Measurements from ENCODE around the gene ZNF746. TPM values are rescaled to one million over a fixed set of nuclear protein-coding genes. Genes with fewer than 3 reads are reported as not detected.

ZNF746 gene
- total RNA-seq, 1 experiment from 2014 or later, result 22.0 TPM

GRCh38 chr7:149427893-149428292, 69.7 kb downstream of the ZNF746 start:
- TF ChIP-seq CTCF (IDR thresholded peaks at IDR 0.05; ENCODE audit: unreplicated experiment), result no peak
- H3K36me3 Mint-ChIP-seq (ENCODE audit: insufficient read depth, unreplicated experiment), result peaks cover 13% of the 10 kb centered on the region
- H3K4me1 Mint-ChIP-seq (ENCODE audit: insufficient read depth, unreplicated experiment), result no peaks in the 10 kb centered on the region
- intact Hi-C loops (cut with micrococcal nuclease), result no loop called here
- H3K9me3 Mint-ChIP-seq (ENCODE audit: unreplicated experiment), result no peaks in the 10 kb centered on the region
- POLR2A ChIA-PET, result no interaction called here
- no peak for DNase-seq (ENCODE audit: unreplicated experiment)
- no TSS peak for BruUV-seq (replicated peaks)
- no peak overlapping the region for H3K27ac Mint-ChIP-seq (ENCODE audit: low read depth, unreplicated experiment)
- CTCF ChIA-PET, result no interaction called here
- H3K4me3 Mint-ChIP-seq (ENCODE audit: unreplicated experiment), result no peak overlapping the region
- no peaks in the 10 kb centered on the region for H3K27me3 Mint-ChIP-seq (ENCODE audit: insufficient read depth, unreplicated experiment)

GRCh38 chr7:149427096-149427680, 70.4 kb downstream of the ZNF746 start:
- no peak overlapping the region for H3K4me3 Mint-ChIP-seq (ENCODE audit: unreplicated experiment)
- intact Hi-C loops (cut with micrococcal nuclease), result no loop called here
- no peak for TF ChIP-seq CTCF (IDR thresholded peaks at IDR 0.05; ENCODE audit: unreplicated experiment)
- no peaks in the 10 kb centered on the region for H3K4me1 Mint-ChIP-seq (ENCODE audit: insufficient read depth, unreplicated experiment)
- no TSS peak for BruUV-seq (replicated peaks)
- peaks cover 13% of the 10 kb centered on the region for H3K36me3 Mint-ChIP-seq (ENCODE audit: insufficient read depth, unreplicated experiment)
- no peaks in the 10 kb centered on the region for H3K27me3 Mint-ChIP-seq (ENCODE audit: insufficient read depth, unreplicated experiment)
- CTCF ChIA-PET, result no interaction called here
- no peak overlapping the region for H3K27ac Mint-ChIP-seq (ENCODE audit: low read depth, unreplicated experiment)
- no peaks in the 10 kb centered on the region for H3K9me3 Mint-ChIP-seq (ENCODE audit: unreplicated experiment)
- no peak for DNase-seq (ENCODE audit: unreplicated experiment)
- POLR2A ChIA-PET, result no interaction called here

DNA sequence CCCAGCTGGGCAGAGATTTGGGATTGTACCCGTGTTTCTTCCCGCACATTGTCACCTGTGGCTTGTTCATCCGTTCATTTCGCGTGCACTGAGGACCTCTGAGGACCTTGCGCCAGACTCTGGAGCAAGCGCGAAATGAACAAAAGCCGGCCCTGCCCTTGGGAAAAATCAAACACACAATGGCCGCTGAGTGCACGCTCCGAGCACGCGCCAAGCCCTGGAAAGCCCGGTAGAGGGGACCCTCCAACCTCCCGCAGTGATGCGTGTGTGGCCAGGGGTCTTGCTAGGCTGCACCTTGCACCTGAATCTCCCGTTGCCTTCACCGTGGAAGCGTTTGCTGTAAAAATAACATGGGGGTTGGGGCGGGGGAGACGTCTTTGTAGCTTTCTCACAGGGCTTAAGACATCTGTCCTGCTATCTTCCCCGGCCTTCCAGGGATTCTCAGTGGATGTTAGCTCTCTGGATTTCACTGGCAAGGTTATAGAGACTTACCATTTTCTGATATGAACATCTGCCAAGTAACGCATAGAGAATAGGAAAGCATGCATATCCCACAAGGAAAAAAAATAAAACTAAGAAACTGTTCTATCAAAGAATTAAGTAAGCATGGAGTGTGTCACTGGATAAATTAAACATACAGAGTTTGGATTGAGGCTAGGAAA, 74.0 kb downstream of the ZNF746 start:
- no peak overlapping the region for H3K4me3 Mint-ChIP-seq (ENCODE audit: unreplicated experiment)
- H3K36me3 Mint-ChIP-seq (ENCODE audit: insufficient read depth, unreplicated experiment), result no peaks in the 10 kb centered on the region
- no peak for DNase-seq (ENCODE audit: unreplicated experiment)
- no peaks in the 10 kb centered on the region for H3K9me3 Mint-ChIP-seq (ENCODE audit: unreplicated experiment)
- CTCF ChIA-PET, result no interaction called here
- no peak for TF ChIP-seq CTCF (IDR thresholded peaks at IDR 0.05; ENCODE audit: unreplicated experiment)
- no peaks in the 10 kb centered on the region for H3K27me3 Mint-ChIP-seq (ENCODE audit: insufficient read depth, unreplicated experiment)
- POLR2A ChIA-PET, result no interaction called here
- no peaks in the 10 kb centered on the region for H3K4me1 Mint-ChIP-seq (ENCODE audit: insufficient read depth, unreplicated experiment)
- H3K27ac Mint-ChIP-seq (ENCODE audit: low read depth, unreplicated experiment), result peak overlapping the region; percentile 27
- no TSS peak for BruUV-seq (replicated peaks)
- intact Hi-C loops (cut with micrococcal nuclease), result loop anchor here (5.0 kb wide), 1 partner anchor 111 kb away; no protein-coding TSS in a partner anchor

DNA sequence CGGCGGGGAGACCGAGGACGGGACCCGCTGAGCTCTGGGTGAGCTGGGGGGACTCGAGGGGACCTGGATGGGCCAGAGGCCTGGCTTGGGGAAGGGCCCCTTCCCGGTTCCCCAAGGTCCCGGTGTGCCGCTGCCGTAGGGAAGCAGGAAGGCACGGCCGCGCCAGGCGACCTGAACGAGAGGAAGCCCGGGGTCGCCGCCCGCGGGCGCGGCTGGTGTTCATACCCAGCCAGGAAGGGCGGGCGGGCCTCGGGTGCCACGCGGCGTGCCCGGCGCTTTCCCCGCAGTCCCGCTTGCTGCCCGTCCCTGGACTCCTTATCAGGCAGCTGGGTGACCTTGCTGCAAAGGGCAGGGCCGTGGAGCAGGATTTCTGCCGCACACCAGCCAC, 74.7 kb downstream of the ZNF746 start:
- no TSS peak for BruUV-seq (replicated peaks)
- no peaks in the 10 kb centered on the region for H3K36me3 Mint-ChIP-seq (ENCODE audit: insufficient read depth, unreplicated experiment)
- H3K27ac Mint-ChIP-seq (ENCODE audit: low read depth, unreplicated experiment), result no peak overlapping the region
- CTCF ChIA-PET, result interaction anchor here (0.5 kb wide), 1 partner anchor 104 kb away, joined by 4 read pairs; no protein-coding TSS in a partner anchor
- no peak overlapping the region for H3K4me3 Mint-ChIP-seq (ENCODE audit: unreplicated experiment)
- DNase-seq (ENCODE audit: unreplicated experiment), result no peak
- no peaks in the 10 kb centered on the region for H3K27me3 Mint-ChIP-seq (ENCODE audit: insufficient read depth, unreplicated experiment)
- POLR2A ChIA-PET, result no interaction called here
- H3K9me3 Mint-ChIP-seq (ENCODE audit: unreplicated experiment), result no peaks in the 10 kb centered on the region
- intact Hi-C loops (cut with micrococcal nuclease), result loop anchor here (5.0 kb wide), 1 partner anchor 111 kb away; no protein-coding TSS in a partner anchor
- no peaks in the 10 kb centered on the region for H3K4me1 Mint-ChIP-seq (ENCODE audit: insufficient read depth, unreplicated experiment)
- TF ChIP-seq CTCF (IDR thresholded peaks at IDR 0.05; ENCODE audit: unreplicated experiment), result no peak

Other genes starting within 250 kb of the ZNF746 start
- gene ZNF783, start 235.6 kb downstream of the ZNF746 start, total RNA-seq (2022), result 39.5 and 49.0 TPM in 2 replicates
- gene ZNF777, start 36.7 kb downstream of the ZNF746 start, total RNA-seq (2022), result 19.5 and 22.9 TPM in 2 replicates

Measured in MCF 10A (cell line).